HCEC 1CT (cell line): Measurements from ENCODE around the gene STEAP4.
"Not testable (repeated sequence)": the region's sequence is repeated elsewhere in the genome, so short reads cannot be mapped to it uniquely, and the experiment has no call there.

ENCODE experiments used
- DNase-seq: peaks from one replicate; pipeline ENCODE4 v3.0.0-alpha.2; 2017

STEAP4 gene

DNA sequence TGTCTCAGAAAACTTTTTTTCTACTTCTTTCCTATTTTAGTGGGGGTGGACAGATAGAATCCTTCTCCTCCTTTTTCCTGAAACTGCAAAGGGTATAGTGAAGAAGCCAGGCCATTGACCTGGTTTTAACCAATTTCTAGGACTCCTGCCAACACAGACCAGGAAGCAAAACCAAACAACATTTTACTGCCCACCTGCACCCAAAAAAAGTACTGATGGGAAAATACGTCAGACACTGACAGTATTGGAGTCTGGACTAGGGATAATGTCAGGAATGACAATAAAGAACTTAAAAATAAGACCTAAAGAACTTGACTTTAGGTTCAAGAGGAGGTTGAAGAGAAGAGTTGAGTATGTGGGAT is 5.0 kb upstream of the STEAP4 start:
- DNase-seq, result no peak

DNA sequence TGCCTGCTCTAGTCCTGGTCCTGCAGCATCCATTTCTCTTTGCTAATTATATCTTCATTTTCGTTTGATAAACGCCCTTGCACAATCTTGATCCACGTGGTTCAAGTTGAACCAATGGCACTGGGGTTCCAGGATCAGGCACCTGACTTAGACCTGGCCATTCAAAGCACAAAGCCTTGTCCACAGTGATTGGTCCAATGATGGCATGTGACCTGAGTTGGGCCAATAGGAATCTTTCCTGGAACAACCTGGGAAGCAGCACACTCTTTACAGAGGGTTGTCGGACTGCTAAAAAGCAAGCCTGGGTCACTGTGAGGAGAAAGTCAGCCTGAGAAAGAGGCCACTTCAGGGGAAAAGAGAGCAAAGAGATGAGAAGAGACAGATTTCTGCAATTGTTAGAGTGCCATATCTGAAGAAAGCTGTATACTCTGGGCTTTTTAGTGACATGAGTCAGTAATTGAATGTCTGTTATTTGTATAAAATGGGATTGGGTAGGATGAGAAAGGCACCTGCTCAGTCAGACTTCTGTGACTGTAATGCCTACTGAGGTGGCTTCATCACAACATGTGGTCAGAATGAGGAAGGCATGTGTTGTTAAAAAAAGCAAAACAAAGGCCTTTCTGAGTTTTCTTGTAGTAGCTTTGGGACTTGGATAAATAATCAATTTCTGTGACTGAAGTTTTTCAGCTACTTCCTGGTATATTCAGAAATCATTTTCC is 4.4 kb upstream of the STEAP4 start:
- DNase-seq, result no peak

DNA sequence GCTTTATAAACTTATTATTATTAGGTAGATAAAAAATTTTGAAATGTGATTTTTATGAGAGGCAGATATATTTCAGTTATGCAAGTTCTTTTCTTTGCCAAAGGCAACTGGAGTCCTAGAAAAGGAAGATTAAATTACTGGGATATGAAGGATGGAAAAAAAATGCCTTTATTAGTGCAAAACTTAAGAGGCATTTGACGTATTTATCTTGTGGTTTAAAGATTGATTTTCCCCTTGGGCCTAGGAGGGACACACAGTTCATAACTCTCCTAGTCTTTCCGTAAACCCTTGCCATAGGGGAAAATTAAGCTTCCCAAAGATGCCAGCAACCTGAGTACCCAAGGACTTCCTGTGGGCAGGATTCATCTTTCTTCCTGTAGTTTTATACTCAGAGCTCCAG is 3.1 kb upstream of the STEAP4 start:
- DNase-seq, result no peak

DNA sequence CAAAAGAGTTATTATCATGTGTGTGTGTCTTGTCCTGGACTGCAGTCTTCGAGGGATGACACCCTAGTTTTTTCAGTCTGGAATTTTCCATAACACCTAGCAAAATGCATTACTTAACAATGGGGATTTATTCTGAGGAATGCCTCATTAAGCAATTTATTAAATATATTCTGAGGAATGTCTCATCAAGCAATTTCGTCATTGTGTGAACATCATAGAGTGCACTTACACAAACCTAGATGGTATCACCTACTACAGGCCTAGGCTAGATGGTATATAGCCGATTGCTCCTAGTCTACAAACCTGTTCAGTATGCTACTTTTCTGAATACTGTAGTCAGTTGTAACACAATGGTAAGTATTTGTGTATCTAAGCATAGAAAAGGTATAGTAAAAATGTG is 1.1 kb upstream of the STEAP4 start:
- no peak for DNase-seq

DNA sequence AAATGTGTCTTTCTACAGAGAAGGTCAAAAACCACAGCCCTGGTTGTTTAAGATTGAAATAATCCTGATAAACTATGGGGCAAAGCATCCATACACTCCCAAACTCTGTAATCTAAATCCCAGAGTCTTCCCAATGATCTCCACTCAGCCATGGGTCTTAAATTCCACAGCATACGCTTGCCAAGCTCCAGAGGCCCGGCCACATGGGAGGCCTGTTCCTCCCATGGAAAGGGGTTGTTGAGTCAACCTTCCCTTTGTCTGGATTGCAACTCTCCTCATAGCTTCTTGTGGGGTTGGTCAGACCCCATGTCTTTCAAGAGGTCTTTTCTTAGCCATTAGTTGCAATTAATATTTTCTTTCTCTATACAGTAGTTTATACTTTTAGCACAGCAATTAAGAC is 718 bp upstream of the STEAP4 start:
- DNase-seq, result no peak

DNA sequence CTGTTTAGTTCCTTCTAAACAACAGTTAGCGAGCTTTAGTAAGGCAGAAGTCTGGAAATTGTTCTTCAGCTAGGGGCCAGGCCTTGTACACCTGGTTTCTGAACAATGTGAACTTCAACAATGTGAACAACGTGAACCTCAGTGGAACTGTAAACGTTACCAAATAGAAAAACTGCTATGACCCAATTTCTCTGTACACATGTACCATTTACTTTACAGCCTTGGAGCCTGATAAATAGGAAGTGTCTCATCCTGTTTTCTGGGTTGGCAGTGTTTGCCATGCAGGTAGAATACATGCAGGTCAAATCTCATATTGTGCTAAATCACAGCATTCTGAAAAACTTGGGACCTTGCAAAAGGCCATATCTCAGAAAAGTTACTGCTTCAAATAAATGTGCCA is 1.6 kb downstream of the STEAP4 start:
- DNase-seq, result no peak

DNA sequence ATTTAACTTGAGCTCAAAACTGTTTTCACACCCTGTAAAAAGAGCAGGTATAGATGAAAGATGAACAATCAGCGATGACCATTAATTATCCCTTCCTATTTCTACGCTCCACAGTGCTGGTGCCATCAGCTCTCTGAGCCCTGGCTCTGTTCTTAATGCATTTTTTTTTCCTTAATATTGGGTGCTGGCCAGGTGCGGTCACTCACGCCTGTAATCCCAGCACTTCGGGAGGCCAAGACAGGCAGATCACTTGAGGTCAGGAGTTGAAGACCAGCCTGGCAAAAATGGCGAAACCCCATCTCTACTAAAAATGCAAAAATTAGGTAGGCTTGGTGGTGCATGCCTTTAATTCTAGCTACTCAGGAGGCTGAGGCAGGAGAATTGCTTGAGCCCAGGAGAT is 4.2 kb downstream of the STEAP4 start:
- DNase-seq, result no peak

DNA sequence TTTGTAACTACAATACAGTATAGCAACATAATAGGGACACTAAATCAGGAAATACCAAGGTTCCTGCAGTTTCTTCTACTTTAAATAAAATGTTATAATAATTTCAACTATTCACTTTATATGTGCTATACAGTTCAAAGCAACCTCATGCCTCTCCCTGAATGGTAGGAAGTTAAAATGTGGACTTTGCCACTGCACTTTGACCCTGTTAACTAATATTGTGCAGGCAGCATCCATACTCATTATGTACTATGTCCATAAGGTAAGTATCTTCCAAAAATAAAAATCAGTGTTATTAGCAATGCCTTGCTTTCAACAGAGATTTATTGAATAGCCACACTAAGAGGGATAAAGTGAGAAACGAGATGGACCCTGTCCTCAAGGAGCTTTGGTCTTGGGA is 4.8 kb downstream of the STEAP4 start:
- DNase-seq, result no peak

DNA sequence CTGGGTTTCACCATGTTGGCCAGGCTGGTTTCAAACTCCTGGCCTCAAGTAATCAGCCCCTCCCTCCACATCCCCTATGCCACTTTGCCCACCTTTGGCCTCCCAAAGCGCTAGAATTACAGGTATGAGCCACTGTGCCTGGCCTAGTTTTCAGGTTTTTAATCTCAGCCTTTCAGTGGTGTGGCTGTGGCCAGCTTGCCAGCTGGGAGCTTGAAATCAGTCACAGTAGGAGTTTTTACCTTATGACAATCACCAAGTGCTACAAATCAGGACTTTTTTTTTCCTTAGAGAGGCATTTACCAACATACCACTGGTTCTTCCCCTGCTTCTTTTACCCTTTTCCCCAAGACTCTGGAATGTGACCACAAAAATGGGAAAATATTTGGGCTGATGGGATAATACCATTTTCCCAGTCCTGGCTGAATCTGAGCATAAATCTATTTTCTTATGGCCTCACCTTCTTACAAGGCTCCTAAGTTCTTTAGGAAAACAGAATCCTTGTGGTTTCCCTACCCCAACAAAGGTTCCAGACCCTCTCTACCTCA is 6.2 kb downstream of the STEAP4 start:
- DNase-seq, result no peak

DNA sequence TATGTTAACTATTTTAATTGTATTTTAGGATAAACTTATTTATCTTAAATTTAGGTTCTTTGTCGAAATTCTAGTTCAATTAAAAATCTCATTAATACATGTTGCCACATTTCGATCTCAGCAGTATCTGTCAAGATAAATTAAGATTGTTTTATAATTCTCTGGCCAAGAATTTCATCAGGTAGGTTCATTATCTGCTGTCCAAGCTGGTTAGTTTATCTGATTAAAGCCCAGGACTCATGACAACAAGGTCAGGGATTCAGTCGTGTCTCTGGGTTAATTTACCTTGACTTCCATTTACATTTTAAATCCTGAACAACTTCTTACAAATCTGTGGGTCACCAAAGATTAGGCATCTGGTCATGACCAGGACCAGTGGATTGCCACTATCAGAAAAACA is 7.6 kb downstream of the STEAP4 start:
- DNase-seq, result no peak

DNA sequence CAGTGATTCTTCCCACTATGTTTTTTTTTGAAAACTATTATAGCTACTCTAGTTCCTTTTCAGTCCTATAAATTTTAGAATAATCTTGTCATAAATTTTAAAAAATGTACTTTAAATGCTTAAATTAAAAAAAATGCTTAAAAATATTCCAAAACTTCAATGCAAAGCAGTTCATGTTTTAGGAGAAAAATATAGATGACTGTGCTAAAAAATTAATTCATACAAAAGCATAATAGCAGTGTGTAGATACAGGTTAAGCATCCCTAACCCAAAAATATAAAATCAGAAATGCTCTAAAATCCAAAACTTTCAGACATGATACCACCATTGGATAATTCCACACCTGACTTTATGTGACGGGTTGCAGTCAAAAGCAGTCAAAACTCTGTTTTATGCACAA is 12.8 kb downstream of the STEAP4 start:
- DNase-seq, result no peak

DNA sequence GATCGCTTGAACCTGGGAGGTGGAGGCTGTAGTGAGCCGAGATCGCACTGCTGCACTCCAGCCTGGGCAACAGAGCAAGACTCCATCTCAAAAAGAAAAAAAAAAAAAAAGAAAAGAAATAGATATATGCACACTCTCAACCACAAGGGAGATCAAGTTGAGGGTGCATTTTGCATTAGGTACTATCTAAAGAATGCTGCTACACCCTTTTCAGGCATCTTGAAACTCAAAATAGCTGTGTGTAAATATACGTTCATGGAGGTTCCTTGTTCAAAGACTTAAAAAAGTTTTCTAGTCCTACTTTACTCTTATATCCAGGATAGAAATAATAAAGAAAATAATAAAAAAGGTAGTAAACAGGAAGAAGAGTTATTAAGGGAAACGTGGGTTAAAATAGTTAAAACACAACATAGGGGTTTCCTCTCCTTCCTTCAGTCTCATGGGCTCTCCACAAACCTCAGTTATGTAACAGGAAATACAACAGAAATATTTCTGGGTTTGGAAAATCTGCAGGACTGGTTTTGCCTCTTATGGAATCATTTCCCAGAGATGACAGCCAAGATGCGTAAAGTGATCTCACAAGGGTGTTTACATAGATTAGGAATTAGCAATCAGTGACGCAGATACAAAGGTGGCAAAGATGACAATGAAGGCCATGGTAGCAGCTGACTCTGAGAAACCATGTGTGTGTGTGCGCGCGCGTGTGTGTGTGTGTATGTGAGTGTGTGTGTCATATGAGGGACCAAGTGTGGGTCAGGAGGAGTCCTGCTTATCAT is 15.1 kb downstream of the STEAP4 start:
- DNase-seq, result no peak

DNA sequence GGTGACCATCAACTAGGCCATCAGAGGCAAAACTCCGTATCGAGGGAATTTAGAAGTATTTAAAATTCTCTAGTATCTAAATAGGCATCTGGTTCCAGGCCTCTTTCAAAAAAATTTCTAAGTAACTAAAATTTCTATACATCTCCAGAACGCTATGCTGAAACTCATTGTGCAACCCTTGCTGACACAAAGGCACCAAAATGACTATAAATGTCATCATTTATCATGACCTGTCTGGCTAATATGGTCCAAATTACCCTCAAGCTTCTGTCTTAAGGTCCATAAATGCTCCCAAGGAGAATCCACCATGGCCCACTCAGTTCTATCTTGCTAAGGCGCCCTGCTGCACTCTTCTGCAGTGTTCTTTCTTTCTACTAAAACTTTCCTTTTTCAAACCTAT is 16.2 kb downstream of the STEAP4 start:
- no peak for DNase-seq

DNA sequence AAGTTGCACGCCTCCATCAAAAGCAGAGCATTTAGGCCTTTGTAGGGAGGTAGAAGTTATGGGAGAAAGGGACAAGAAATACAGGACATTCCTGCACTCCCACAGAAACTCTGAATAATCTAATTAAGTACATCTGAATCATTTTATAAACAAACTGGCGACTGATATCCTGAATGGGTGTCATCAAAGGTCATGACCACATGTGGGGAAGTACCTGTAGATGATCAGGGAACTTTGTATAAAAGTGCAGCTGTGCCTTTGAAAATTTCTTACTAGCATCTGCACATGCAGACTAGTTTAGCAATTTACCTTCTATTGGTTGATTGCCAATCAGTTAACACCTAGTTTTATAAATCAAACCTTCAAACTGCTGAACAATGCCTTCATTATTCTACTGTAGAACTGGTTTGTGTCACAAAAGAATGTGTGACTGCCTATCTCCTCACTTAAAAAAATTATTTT is 17.1 kb downstream of the STEAP4 start:
- DNase-seq, result no peak

DNA sequence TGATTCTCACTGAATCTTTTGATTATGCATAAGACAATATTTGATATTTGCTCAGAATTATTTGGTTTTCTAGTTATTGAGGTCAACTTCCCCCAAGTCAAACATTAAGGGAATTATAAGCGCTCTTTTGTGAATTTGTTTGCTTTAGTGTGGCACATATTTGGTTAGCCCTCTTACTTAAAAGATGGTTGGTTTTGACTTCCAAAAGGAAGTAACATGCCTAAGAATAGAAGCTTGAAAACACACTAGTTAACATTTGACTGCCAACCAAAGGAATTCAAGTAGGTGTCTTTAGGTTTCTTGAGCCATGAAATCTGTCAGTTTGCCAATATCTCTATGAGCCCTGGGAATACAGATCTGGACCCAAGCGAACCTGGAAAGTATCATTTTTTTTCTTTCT is 24.9 kb downstream of the STEAP4 start:
- no peak for DNase-seq

DNA sequence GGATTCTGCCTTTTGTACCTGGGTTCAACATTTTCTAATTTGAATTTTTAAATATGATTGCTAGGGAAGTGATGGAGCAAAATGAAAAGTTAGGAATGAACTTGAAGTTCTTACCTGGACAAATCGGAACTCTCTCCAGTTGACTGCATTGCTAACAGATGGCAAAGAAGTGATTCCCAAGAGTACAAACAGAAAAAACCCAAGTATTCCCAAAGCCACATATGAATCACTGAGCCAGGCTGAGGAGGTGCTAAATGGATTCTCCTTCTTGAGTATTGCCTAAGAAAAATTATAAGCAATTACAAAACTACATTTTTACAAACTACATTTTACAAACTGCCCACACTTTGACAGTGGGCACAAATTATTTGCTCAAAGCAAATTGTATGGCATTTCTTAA is 25.9 kb downstream of the STEAP4 start:
- no peak for DNase-seq

DNA sequence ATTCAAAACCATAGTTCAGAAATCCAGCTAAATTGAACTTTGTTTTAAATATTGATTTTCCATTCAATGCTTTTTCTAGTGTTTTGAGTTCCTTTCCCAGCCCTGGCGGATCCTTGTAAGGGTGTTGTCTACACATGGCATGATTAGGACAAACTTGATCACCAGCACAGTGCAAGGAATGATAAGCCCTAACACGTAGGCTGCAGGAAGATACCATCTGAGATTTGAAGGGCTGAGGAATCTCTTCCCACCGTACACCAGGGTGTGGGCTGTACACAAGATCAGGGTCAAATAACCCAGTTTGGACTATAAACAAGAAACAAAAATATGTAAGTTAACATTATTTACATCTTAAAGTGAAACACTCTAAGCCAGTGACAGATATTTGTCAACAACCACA is 27.4 kb downstream of the STEAP4 start:
- DNase-seq, result no peak

DNA sequence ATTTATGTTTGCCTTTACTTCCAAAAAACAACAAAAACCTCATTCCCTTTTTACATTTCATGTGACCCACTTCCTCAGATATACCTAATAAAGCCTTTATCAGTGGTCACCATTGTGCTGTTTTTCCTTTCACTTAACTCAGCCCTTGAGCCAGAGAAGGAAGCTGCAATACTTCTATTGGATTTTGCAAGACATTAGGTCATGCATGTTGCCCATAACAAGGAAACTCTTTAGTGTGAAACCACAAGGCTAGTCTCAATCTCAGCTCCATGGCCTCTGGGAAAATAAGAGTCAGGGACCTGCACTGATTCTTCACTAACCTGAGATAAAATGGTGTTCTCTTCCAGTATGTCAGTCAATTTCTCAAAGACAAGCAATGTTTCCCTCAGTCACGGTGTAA is 27.8 kb downstream of the STEAP4 start:
- DNase-seq, result no peak

DNA sequence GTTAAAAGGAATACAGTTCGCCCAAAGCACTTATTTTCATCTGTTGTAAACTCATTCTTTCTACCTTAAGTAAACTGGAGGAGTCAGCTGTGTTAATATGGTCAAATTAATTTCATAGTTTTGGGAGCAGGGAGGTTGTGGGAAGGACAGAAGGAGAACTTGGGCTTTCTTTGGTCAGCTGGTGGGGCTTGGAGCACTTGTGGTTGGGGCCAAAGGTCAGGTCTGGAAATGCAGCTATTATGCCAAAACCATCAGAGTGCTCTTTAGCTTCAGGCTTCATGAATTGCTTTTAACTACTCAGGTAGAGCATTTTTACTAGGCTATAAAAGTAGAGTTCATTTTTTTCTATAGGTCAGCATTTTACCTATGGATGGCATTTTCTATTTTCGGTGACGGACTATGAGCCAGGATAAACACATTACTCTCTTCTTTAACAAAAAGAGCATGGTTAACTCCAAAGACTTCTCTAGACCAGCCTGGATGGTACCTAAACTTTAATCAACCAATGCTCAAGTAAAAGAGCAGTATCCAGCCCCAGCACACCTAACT is 30.0 kb downstream of the STEAP4 start:
- no peak for DNase-seq

DNA sequence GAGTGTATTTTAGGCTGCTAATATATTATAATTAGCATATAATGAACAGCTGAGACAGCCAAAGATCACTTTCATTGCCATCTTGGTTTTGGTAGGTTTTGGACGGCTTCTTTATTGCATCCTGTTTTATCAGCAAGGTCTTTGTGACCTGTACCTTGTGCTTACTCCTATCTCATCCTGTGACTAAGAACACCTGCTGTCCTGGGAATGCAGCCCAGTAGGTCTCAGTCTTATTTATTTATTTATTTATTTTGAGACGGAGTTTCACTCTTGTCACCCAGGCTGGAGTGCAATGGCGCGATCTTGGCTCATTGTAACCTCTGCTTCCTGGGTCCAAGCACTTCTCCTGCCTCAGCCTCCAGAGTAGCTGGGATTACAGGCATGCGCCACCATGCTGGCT is 31.8 kb downstream of the STEAP4 start:
- DNase-seq, result not testable (repeated sequence)

DNA sequence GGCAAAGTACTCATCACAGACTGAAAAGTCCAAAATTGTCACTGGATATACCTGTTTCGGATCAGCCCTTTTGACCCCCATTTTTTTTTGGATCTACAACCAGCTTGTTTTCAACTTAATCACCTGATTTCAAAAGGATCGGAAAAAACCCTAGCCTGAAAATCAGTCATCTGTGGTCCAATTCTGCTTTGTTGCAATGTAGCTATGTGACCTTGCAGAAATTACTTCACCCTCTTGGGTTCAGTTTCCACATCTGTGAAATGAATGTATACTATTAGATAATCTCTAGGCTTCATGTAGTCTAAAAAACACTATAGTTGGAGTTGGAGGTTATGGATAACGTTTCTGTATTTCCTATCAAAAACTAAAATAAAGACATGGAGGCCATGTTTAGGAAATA is 37.1 kb downstream of the STEAP4 start:
- DNase-seq, result no peak

DNA sequence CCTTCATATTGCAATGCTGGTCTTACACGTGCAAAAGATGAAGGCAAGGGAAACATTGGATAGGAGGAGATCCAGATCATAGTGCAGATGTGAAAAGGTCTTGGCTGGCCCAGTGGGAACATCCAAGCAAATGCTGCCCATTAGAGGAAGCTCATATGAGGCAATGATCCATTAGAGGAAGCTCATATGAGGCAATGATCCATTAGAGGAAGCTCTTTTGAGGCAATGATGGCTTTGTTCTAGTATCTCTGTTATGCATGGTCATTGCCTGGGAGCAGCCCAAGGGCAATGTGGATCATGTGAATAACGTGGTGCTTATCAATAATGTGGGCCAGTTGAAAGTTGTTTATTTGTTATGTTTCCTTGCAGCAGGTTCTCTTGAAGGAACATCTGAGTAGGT is 37.8 kb downstream of the STEAP4 start:
- DNase-seq, result no peak

DNA sequence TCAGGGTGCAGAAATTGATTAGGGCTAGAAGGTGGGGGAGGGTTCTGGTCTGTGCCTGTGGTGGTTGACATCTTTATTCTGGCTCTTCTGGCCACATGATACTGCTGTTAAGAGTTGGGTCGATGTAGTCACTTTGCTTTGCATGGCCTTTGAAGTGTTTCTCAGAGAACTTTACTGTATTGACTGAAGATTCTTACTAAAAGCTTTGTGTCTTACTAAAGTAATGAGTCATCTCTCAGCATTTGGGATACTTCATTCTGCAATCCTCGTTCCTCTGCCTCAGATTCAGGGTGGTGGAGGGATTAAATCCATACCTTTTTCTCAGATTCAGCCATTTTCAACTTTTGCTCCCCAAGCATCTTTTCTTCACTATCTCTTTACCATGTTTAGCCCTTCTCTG is 38.6 kb downstream of the STEAP4 start:
- no peak for DNase-seq

DNA sequence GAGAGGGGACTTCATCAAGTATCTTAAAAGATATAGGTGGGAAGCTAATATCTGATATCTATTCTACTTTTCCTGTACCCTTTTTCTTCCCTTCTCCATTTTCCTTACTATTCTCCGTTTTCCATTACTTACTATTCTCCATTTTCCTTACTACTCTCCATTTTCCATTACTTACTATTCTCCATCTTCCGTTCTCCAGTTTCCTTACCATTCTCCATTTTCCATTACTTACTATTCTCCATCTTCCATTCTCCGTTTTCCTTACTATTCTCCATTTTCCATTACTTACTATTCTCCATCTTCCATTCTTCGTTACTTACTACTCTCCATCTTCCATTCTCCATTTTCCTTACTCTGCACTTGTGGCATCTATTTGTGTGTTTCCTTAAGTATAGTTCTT is 39.3 kb downstream of the STEAP4 start:
- no peak for DNase-seq
